ENCODE results near the gene HGS. TPM values are rescaled to one million over a fixed set of nuclear protein-coding genes. Genes with fewer than 3 reads are reported as not detected.

Gene HGS
- total RNA-seq, 2 donors from 2014 or later = 111 to 168 TPM

DNA sequence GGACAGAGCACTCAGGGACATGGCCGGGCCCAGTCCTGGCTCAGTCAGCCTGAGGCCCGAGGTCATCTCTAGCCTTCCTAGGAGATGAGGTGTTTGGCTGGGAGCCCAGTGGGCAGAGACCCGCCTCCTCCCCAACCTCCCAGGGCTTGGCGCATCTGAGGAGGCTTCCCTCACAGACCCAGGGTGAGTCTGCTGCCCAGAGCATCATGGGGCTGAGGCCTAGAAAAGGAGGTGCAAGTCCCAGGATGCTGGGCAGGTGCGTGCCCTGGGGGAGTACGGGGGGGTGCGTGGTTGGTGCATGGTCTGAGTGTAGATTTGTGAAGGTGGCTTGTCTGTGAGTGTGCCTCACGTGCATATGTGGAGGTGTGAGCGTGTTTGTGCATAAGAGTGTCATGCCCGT is 32.1 kb upstream of the HGS start:
- Mint-ChIP-seq H3K9me3 (no peaks in the 10 kb centered on the region), H3K36me3 (peaks cover 5 to 9% of the 10 kb centered on the region in 2 donors), H3K27ac (no peak overlapping the region)
- DNase-seq (ENCODE audit: low spot score in 2 of 2) (no peak), ATAC-seq (no peak)

DNA sequence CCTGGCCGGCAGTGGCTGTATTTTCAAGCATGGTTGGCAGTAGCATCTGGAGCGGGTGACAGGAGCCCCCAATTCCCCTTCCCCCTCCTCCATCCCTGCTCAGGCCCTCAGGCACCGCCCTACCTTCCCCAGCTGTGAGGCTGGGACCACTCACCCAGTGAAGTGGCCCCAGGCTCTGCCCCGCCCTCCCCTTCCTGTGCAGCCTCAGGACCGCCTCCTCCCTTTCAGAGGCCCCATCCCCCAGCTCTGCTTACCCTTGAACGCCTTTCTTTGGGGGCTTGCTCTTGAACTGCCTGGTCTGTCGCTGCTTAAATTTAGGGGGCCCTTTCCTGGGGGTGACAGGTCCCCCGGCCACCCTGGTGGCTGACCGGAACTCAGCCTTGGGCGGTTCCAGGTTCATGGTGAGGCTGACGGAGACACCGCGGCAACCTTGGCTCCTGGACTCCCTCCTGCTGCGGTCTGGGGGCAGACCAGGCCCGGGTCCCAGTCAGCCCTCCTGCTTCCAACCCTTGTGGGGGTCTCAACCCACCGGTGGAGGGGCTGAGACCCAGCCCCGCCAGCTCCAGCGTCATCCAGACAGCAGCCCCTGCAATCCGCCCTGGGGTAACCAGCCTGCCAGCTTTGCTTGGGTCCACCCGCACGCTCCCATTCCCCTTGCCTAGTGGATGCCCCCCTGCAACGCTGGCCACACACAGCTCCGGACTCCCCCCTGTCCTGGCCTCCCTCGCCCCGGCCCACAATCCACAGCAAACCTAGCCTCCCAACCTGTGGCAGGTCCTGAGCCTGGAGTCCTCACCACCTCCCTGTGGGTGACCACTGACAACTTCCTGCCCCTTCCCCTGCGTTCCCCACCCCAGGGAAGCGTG is 30.7 kb upstream of the HGS start:
- Mint-ChIP-seq H3K9me3 (no peaks in the 10 kb centered on the region), H3K27ac (peak overlapping the region in 1 of 2 donors; percentile 75), H3K36me3 (peaks cover 5 to 9% of the 10 kb centered on the region in 2 donors)
- peak; percentile 67 to 70 for ATAC-seq
- no peak for DNase-seq (ENCODE audit: low spot score in 2 of 2)

DNA sequence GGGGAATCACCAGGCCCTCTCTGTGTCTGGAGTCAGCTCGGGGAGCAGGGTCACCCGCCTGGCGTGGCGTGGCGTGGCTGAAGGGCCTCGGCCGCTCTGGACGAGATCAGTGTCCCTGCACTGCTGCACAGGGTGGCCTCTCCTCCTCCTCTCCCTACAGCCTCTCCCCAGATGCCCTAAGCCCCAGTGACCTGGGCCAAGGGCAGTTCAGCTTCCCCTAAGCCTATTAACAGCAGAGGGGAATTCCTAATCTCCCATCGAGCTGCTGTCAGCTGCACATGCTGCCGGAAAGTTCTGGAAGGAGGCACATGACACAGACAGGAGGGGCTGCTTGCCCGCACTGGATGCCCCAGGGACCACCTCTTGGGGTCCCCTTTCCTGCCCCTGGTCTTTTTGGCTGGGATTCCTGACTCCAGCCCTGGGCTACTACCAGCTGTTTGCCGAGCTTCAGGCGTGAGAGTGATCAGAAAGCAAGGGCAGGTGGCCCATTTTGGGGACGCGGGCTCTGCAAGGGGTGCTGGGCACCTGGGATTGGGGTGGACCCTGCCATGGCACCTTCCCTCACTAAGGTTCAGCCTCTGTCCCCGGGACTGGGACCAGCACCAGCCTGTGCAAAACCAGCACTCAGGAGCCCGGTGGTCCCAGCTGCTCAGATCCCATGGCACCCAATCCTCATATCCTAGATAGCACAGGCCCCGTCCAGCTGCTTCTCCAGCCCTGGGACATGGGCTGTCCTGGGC is 28.3 kb upstream of the HGS start:
- H3K9me3 Mint-ChIP-seq = no peaks in the 10 kb centered on the region
- ATAC-seq (no peak), DNase-seq (ENCODE audit: low spot score in 2 of 2) (no peak)
- H3K36me3 Mint-ChIP-seq = peaks cover 0 to 5% of the 10 kb centered on the region in 2 donors
- H3K27ac Mint-ChIP-seq = no peak overlapping the region

DNA sequence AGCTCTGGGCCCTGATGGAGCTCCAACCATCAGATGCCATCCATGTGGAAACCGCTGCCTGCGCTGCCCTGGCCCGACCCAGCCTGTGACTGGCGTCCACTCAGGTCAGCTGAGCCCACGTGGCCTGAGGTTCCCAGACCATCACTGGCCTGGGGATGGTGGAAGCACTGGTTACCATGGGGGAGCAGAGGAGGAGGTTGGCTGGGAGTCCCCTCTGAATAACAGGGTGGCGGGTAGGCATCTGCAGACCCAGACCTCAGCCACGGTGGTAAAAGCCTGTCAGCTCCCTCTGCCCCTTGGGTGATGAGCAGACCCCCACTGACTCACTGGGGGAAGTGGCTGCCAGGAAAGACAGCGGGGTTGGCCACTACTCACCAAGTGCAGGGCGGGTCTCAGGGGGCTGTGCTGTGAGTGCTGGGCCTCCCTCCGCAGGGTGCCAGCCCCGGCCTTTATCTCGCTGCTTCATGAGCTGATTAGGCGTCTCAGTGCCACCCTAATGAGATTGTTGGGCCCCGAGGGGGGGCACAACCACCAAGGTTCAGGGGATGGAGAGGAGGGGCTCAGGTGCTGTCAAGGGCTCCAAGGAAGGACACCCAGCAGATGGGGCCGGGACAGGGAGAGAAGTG is 27.6 kb upstream of the HGS start, which contains the start of gene PDE6G:
TSS of gene PDE6G (minus strand) at position 425 of the 626 bp plus-strand sequence. CDS start 3,237 bp downstream, outside the sequence.
- DNase-seq (ENCODE audit: low spot score in 2 of 2) (no peak), ATAC-seq (no peak)
- Mint-ChIP-seq H3K27ac (no peak within 1 kb of the TSS), H3K9me3 (no peaks in the 10 kb centered on the region), H3K36me3 (peaks cover 0 to 5% of the 10 kb centered on the region in 2 donors)

DNA sequence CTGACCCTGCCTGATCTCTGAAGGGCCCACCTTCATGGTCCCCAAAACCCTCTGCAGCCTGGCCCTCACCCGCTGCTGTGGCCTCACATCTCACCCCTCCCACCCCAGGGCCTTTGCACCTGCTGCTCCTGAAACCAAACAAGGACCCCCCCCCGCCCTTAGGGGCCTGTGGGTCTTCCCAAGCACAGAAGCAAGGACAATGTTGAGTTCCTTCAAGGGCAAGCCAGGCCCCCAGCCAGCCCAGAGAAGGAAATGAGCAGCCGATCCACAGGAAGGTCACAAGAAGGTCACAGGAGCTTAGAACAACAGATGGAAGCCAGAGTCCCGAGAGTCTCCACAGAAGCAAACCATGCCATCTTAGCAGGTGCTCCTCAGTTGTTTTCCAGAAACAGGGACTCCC is 27.0 kb upstream of the HGS start:
- ATAC-seq = no peak
- no peak overlapping the region for H3K27ac Mint-ChIP-seq
- H3K36me3 Mint-ChIP-seq = peaks cover 0 to 2% of the 10 kb centered on the region in 2 donors
- no peak for DNase-seq (ENCODE audit: low spot score in 2 of 2)
- no peaks in the 10 kb centered on the region for H3K9me3 Mint-ChIP-seq

GRCh38 chr17:81659038-81659437 is 24.8 kb upstream of the HGS start:
- Mint-ChIP-seq H3K36me3 (no peaks in the 10 kb centered on the region), H3K9me3 (no peaks in the 10 kb centered on the region)
- ATAC-seq = no peak

DNA sequence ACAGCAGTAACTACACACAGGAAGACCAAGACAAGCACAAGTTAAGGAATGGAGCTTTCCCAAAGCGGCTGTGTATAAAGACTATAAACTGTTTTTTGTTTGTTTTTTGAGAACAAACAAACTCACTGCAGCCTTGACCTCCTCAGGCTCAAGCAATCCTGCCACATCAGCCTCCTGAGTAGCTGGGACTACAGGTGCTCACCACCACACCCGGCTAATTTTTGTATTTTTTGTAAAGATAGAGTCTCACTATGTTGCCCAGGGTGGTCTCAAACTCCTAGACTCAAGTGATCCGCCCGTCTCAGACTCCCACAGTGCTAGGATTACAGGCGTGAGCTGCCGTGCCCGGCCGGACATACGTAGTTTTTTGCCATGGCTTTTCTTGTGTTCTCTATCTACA is 23.4 kb upstream of the HGS start:
- Mint-ChIP-seq H3K9me3 (no peaks in the 10 kb centered on the region), H3K36me3 (peaks cover 6 to 8% of the 10 kb centered on the region in 2 donors), H3K27ac (no peak overlapping the region)
- no peak for DNase-seq (ENCODE audit: low spot score in 2 of 2)
- no peak for ATAC-seq

More at GRCh38 chr17:81659038-81659437, 24.8 kb upstream of the HGS start:
- no peak for DNase-seq (ENCODE audit: low spot score in 2 of 2)
- H3K27ac Mint-ChIP-seq = no peak overlapping the region

DNA sequence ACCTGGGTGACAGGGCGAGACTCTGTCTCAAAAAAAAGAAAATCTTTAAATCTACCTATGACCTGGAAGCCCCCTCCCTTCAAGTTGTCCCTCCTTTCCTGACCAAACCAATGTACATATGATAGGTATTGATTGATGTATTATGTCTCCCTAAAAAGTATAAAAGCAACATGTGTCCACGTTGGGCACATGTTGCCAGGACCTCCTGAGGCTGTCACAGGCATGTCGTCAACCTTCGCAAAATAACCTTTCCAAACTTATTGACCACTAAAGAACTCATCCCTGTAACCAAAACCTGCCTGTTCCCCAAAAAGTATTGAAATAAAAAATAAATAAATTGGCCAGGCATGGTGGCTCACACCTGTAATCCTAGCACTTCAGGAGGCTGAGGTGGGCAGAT is 21.8 kb upstream of the HGS start:
- H3K36me3 Mint-ChIP-seq = peaks cover 22 to 23% of the 10 kb centered on the region in 2 donors
- H3K27ac Mint-ChIP-seq = peak overlapping the region in 1 of 2 donors; percentile 93
- H3K9me3 Mint-ChIP-seq = no peaks in the 10 kb centered on the region
- DNase-seq (ENCODE audit: low spot score in 2 of 2) (no peak), ATAC-seq (no peak)

DNA sequence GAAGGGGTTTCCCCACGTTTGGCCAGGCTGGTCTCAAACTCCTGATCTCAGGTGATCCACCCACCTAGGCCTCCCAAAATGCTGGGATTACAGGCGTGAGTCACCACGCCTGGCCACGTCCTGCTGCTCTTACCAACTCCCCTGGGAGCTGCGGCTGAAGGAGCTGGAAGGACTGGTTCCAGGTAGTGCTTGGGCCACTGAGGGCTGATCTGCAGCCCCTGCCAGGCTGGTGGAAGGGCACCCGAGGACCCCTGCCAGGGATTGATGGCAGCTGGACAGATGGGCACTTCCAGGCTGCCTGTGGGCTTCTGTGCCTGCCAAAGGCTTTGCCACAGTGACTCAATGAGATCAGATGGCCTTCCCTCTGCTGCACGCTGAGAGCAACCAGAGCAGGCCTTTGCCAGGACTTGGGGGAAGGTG is 19.8 kb upstream of the HGS start:
- DNase-seq (ENCODE audit: low spot score in 2 of 2) = peak in 1 of 2 donors; percentile 72
- peak in 1 of 2 donors; percentile 8 for ATAC-seq
- Mint-ChIP-seq H3K9me3 (no peaks in the 10 kb centered on the region), H3K27ac (peak overlapping the region; percentile 79 to 93), H3K36me3 (peaks cover 34 to 40% of the 10 kb centered on the region in 2 donors)

DNA sequence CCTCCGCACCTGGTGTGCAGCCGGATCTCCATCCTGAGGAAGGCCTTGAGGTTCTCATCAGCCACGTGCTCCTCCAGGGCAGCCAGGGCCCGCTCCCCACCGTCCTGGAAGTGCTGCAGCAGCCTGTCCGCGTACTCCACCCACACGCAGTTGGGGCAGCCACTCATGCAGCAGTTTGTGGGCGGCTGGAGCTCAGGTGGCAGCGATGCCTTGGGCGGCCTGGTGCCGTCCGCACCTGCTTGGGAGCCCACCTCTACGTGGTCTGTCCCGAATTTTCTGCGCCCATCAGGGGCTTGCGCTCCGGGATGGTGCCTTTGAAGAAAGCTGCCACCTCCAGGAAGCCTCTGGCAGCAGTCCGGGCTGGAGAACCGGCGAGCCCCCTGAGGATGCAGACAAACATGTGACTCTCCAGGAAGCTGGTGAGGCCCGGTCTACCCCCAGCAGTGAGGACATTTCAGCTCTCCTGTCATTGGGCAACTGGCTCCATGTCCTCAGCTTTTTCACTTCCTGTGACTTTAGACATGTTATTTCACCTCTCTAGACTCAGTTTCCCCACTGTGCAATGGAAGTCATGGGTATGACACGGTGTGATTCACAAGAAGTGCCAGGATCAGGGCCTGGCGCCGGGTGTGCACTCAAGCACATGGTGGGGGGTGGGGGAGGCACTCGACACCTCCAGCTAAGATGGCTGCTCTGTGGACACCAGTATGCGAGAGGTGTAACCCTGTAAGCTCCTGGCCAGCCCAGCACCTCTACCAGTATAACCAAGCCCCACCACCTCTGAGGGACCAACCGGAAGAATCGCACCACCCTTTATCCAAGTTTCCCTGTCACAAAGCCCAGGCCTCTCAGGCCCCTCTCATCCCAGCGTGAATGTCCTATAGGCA is 18.4 kb upstream of the HGS start:
- Mint-ChIP-seq H3K27ac (peak overlapping the region; percentile 93), H3K36me3 (peaks cover 42 to 45% of the 10 kb centered on the region in 2 donors), H3K9me3 (no peaks in the 10 kb centered on the region)
- DNase-seq (ENCODE audit: low spot score in 2 of 2) (peak; percentile 49 to 71), ATAC-seq (peak; percentile 31 to 38)

- DNase-seq (ENCODE audit: low spot score in 2 of 2) (no peak), ATAC-seq (peak; percentile 2 to 4)
- Mint-ChIP-seq H3K9me3 (no peaks in the 10 kb centered on the region), H3K36me3 (peaks cover 42 to 45% of the 10 kb centered on the region in 2 donors), H3K27ac (peak overlapping the region; percentile 93)
Observed at GRCh38 chr17:81666092-81666341, 17.8 kb upstream of the HGS start.

GRCh38 chr17:81666342-81667191 is 17.2 kb upstream of the HGS start, which contains the start of the genes CCDC137 and OXLD1:
TSS of gene CCDC137 (plus strand) at chr17:81666737. CDS start at chr17:81666767, 30 bp downstream.
TSS of gene OXLD1 (minus strand) at chr17:81666605. CDS start at chr17:81666577, 28 bp downstream.
- Mint-ChIP-seq H3K9me3 (no peaks in the 10 kb centered on the region), H3K27ac (peak within 1 kb of the TSS; percentile 93), H3K36me3 (peaks cover 42 to 45% of the 10 kb centered on the region in 2 donors)

GRCh38 chr17:81667754-81668153 is 16.1 kb upstream of the HGS start:
- DNase-seq (ENCODE audit: low spot score in 2 of 2) = no peak
- peak overlapping the region in 1 of 2 donors; percentile 93 for H3K27ac Mint-ChIP-seq

More at GRCh38 chr17:81666342-81667191, 17.2 kb upstream of the HGS start, which contains the start of the genes CCDC137 and OXLD1:
- ATAC-seq = peak; percentile 92 to 96
- DNase-seq (ENCODE audit: low spot score in 2 of 2) = peak; percentile 93 to 97

DNA sequence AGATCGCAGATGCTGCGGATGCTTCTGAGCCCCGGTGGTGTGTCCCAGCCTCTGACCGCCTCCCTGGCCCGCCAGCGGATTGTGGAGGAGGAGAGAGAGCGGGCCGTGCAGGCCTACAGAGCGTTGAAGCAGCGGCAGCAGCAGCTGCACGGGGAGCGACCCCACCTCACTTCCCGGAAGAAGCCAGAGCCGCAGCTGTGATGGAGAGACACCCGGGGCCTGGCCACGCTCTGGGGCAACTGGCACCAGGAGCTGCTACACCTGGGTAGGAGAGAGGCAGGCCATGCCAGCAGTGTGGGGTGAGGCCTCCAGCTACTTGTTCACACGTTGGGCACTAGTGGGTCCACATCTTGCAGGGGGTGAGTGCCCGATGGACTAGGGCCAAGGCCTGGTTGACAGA is 11.3 kb upstream of the HGS start:
- ATAC-seq (no peak), DNase-seq (ENCODE audit: low spot score in 2 of 2) (no peak)
- H3K27ac Mint-ChIP-seq = peak overlapping the region in 1 of 2 donors; percentile 81
- no peaks in the 10 kb centered on the region for H3K9me3 Mint-ChIP-seq
- H3K36me3 Mint-ChIP-seq = peaks cover 17 to 31% of the 10 kb centered on the region in 2 donors

More at GRCh38 chr17:81667754-81668153, 16.1 kb upstream of the HGS start:
- Mint-ChIP-seq H3K9me3 (no peaks in the 10 kb centered on the region), H3K36me3 (peaks cover 45 to 53% of the 10 kb centered on the region in 2 donors)
- no peak for ATAC-seq

DNA sequence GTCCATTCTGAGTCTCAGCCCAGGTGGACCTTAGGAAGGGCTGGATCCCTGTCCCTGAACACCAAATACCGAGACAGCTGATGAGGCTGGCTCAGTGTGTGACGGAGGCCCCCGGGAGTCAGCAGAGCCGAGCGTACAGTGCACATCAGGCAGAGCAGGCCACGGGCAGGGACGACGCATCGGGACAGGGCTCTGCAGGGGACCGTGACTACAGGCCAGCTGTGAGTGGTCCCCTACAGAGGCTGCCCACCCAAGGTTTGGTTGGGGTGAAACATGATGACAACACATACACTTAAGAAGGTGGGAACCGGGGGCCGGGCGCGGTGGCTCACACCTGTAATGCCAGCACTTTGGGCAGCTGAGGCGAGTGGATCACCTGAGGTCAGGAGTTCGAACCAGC is 10.9 kb upstream of the HGS start:
- DNase-seq (ENCODE audit: low spot score in 2 of 2) (no peak), ATAC-seq (no peak)
- Mint-ChIP-seq H3K9me3 (no peaks in the 10 kb centered on the region), H3K36me3 (peaks cover 12 to 27% of the 10 kb centered on the region in 2 donors), H3K27ac (no peak overlapping the region)

Data from activated naive CD4-positive, alpha-beta T cell treated with anti-CD3 and anti-CD28 coated beads, Interleukin-2, amount 50 U/mL, for 72 hours (primary cell).